Activated naive CD4-positive, alpha-beta T cell treated with anti-CD3 and anti-CD28 coated beads, Interleukin-2, amount 50 U/mL, for 24 hours (primary cell): Measurements from ENCODE around the gene DNAL4.
"Not testable (repeated sequence)": the region's sequence is repeated elsewhere in the genome, so short reads cannot be mapped to it uniquely, and the experiment has no call there.

Source experiments
- H3K27ac Mint-ChIP-seq: one replicate; pipeline ENCODE4 v1.8.0; 2021; ENCODE audit warnings: mild to moderate bottlenecking, mixed read lengths
- H3K27me3 Mint-ChIP-seq: one replicate; pipeline ENCODE4 v1.8.0; 2021; ENCODE audit warnings: mixed read lengths
- H3K36me3 Mint-ChIP-seq: one replicate; pipeline ENCODE4 v1.8.0; 2021; ENCODE audit warnings: mixed read lengths
- H3K4me1 Mint-ChIP-seq: one replicate; pipeline ENCODE4 v1.8.0; 2021; ENCODE audit warnings: mixed read lengths
- H3K4me3 Mint-ChIP-seq: one replicate; pipeline ENCODE4 v1.8.0; 2021; ENCODE audit warnings: mild to moderate bottlenecking, mixed read lengths
- H3K9me3 Mint-ChIP-seq: one replicate; pipeline ENCODE4 v1.8.0; 2021; ENCODE audit warnings: mixed read lengths

DNAL4 gene

GRCh38 chr22:38805041-38805593 lies 11.2 kb upstream of the DNAL4 start:
- H3K27ac Mint-ChIP-seq, H3K27me3 Mint-ChIP-seq, H3K36me3 Mint-ChIP-seq, H3K4me1 Mint-ChIP-seq, H3K4me3 Mint-ChIP-seq, H3K9me3 Mint-ChIP-seq: not testable (repeated sequence)

- H3K36me3 Mint-ChIP-seq, result no peaks in the 10 kb centered on the region
- H3K27me3 Mint-ChIP-seq, result peaks cover 3% of the 10 kb centered on the region
- H3K4me3 Mint-ChIP-seq, result no peak overlapping the region
- H3K4me1 Mint-ChIP-seq, result peaks cover 19% of the 10 kb centered on the region
- H3K9me3 Mint-ChIP-seq, result no peaks in the 10 kb centered on the region
- H3K27ac Mint-ChIP-seq, result no peak overlapping the region
Observed at GRCh38 chr22:38802671-38803121, 8.8 kb upstream of the DNAL4 start.

GRCh38 chr22:38799265-38800002 lies 5.5 kb upstream of the DNAL4 start:
- Mint-ChIP-seq H3K27me3 (peaks cover 3% of the 10 kb centered on the region), H3K9me3 (no peaks in the 10 kb centered on the region), H3K36me3 (no peaks in the 10 kb centered on the region), H3K4me1 (peaks cover 28% of the 10 kb centered on the region), H3K27ac (no peak overlapping the region), H3K4me3 (no peak overlapping the region)

GRCh38 chr22:38798496-38798895 lies 4.6 kb upstream of the DNAL4 start:
- H3K27me3 Mint-ChIP-seq, result peaks cover under 1% of the 10 kb centered on the region
- peak overlapping the region; percentile 31 for H3K27ac Mint-ChIP-seq
- H3K36me3 Mint-ChIP-seq, result no peaks in the 10 kb centered on the region
- peaks cover 30% of the 10 kb centered on the region for H3K4me1 Mint-ChIP-seq
- H3K9me3 Mint-ChIP-seq, result no peaks in the 10 kb centered on the region
- peak overlapping the region; percentile 23 for H3K4me3 Mint-ChIP-seq

GRCh38 chr22:38796262-38796957 lies 2.5 kb upstream of the DNAL4 start:
- Mint-ChIP-seq H3K4me1 (peaks cover 35% of the 10 kb centered on the region), H3K36me3 (no peaks in the 10 kb centered on the region), H3K4me3 (no peak overlapping the region), H3K27me3 (no peaks in the 10 kb centered on the region), H3K9me3 (no peaks in the 10 kb centered on the region), H3K27ac (no peak overlapping the region)

- Mint-ChIP-seq H3K4me3 (peak overlapping the region; percentile 37), H3K27ac (no peak overlapping the region), H3K36me3 (no peaks in the 10 kb centered on the region)
Observed at GRCh38 chr22:38795569-38795968, 1.6 kb upstream of the DNAL4 start.

GRCh38 chr22:38793317-38793716 lies 626 bp downstream of the DNAL4 start:
- Mint-ChIP-seq H3K36me3 (no peaks in the 10 kb centered on the region), H3K9me3 (no peaks in the 10 kb centered on the region), H3K27me3 (no peaks in the 10 kb centered on the region), H3K4me1 (peaks cover 27% of the 10 kb centered on the region), H3K27ac (peak overlapping the region; percentile 88), H3K4me3 (peak overlapping the region; percentile 93)

More at GRCh38 chr22:38795569-38795968, 1.6 kb upstream of the DNAL4 start:
- H3K27me3 Mint-ChIP-seq, result no peaks in the 10 kb centered on the region
- H3K9me3 Mint-ChIP-seq, result no peaks in the 10 kb centered on the region
- H3K4me1 Mint-ChIP-seq, result peaks cover 35% of the 10 kb centered on the region

- peak overlapping the region; percentile 93 for H3K4me3 Mint-ChIP-seq
Observed at GRCh38 chr22:38792833-38793232, 1.1 kb downstream of the DNAL4 start.

GRCh38 chr22:38789606-38790005 lies 4.3 kb downstream of the DNAL4 start:
- H3K9me3 Mint-ChIP-seq, result no peaks in the 10 kb centered on the region
- no peak overlapping the region for H3K27ac Mint-ChIP-seq
- H3K36me3 Mint-ChIP-seq, result no peaks in the 10 kb centered on the region
- H3K4me3 Mint-ChIP-seq, result no peak overlapping the region
- H3K4me1 Mint-ChIP-seq, result peaks cover 13% of the 10 kb centered on the region
- H3K27me3 Mint-ChIP-seq, result no peaks in the 10 kb centered on the region

More at GRCh38 chr22:38792833-38793232, 1.1 kb downstream of the DNAL4 start:
- H3K9me3 Mint-ChIP-seq, result no peaks in the 10 kb centered on the region
- no peaks in the 10 kb centered on the region for H3K36me3 Mint-ChIP-seq
- peak overlapping the region; percentile 88 for H3K27ac Mint-ChIP-seq
- H3K4me1 Mint-ChIP-seq, result peaks cover 22% of the 10 kb centered on the region
- no peaks in the 10 kb centered on the region for H3K27me3 Mint-ChIP-seq

GRCh38 chr22:38788846-38789245 lies 5.1 kb downstream of the DNAL4 start:
- Mint-ChIP-seq H3K27ac (no peak overlapping the region), H3K9me3 (no peaks in the 10 kb centered on the region), H3K4me3 (no peak overlapping the region), H3K27me3 (no peaks in the 10 kb centered on the region), H3K4me1 (peaks cover 9% of the 10 kb centered on the region), H3K36me3 (no peaks in the 10 kb centered on the region)

GRCh38 chr22:38788021-38788816 lies 5.7 kb downstream of the DNAL4 start:
- no peak overlapping the region for H3K4me3 Mint-ChIP-seq
- H3K9me3 Mint-ChIP-seq, result no peaks in the 10 kb centered on the region
- peaks cover 12% of the 10 kb centered on the region for H3K4me1 Mint-ChIP-seq
- H3K27me3 Mint-ChIP-seq, result no peaks in the 10 kb centered on the region
- no peak overlapping the region for H3K27ac Mint-ChIP-seq
- no peaks in the 10 kb centered on the region for H3K36me3 Mint-ChIP-seq

GRCh38 chr22:38786631-38787030 lies 7.3 kb downstream of the DNAL4 start:
- Mint-ChIP-seq H3K4me1 (peaks cover 17% of the 10 kb centered on the region), H3K4me3 (no peak overlapping the region), H3K9me3 (no peaks in the 10 kb centered on the region), H3K27ac (no peak overlapping the region), H3K27me3 (no peaks in the 10 kb centered on the region), H3K36me3 (peaks cover 7% of the 10 kb centered on the region)

GRCh38 chr22:38784856-38785255 lies 9.1 kb downstream of the DNAL4 start:
- Mint-ChIP-seq H3K27ac (no peak overlapping the region), H3K27me3 (no peaks in the 10 kb centered on the region), H3K4me3 (no peak overlapping the region), H3K9me3 (no peaks in the 10 kb centered on the region), H3K4me1 (peaks cover 17% of the 10 kb centered on the region), H3K36me3 (peaks cover 13% of the 10 kb centered on the region)

GRCh38 chr22:38784035-38784434 lies 9.9 kb downstream of the DNAL4 start:
- no peaks in the 10 kb centered on the region for H3K27me3 Mint-ChIP-seq
- H3K27ac Mint-ChIP-seq, result no peak overlapping the region
- H3K4me1 Mint-ChIP-seq, result peaks cover 17% of the 10 kb centered on the region
- H3K9me3 Mint-ChIP-seq, result no peaks in the 10 kb centered on the region
- no peak overlapping the region for H3K4me3 Mint-ChIP-seq
- H3K36me3 Mint-ChIP-seq, result peaks cover 13% of the 10 kb centered on the region

GRCh38 chr22:38783095-38783615 lies 10.8 kb downstream of the DNAL4 start:
- no peaks in the 10 kb centered on the region for H3K9me3 Mint-ChIP-seq
- H3K27ac Mint-ChIP-seq, result peak overlapping the region; percentile 10
- peaks cover 13% of the 10 kb centered on the region for H3K36me3 Mint-ChIP-seq
- H3K4me1 Mint-ChIP-seq, result peaks cover 17% of the 10 kb centered on the region
- H3K4me3 Mint-ChIP-seq, result no peak overlapping the region
- no peaks in the 10 kb centered on the region for H3K27me3 Mint-ChIP-seq
